HL-60/S4 treated with retinoic acid at 250 ng/mL for 4 days and 3 days (cell line): ENCODE data around the gene TDP1.

Experiments
- in situ Hi-C: fragments of 300-500 bp; cut with MboI; formaldehyde crosslinking; loops from 2 replicates; pipeline ENCODE4 v1.7.0; 2022; ENCODE audit warnings: low sequenced_read_pairs

Gene TDP1

GRCh38 chr14:90039253-90040010 lies 83.7 kb downstream of the TDP1 start:
- in situ Hi-C loops, result no loop called here

GRCh38 chr14:90040411-90040810 lies 84.7 kb downstream of the TDP1 start:
- in situ Hi-C loops, result no loop called here

GRCh38 chr14:90042496-90043252 lies 86.9 kb downstream of the TDP1 start:
- in situ Hi-C loops, result no loop called here

GRCh38 chr14:90045616-90046015 lies 89.9 kb downstream of the TDP1 start:
- in situ Hi-C loops, result no loop called here

- in situ Hi-C loops, result no loop called here
Observed at GRCh38 chr14:90049390-90049789, 93.7 kb downstream of the TDP1 start.

- in situ Hi-C loops, result no loop called here
Observed at GRCh38 chr14:90050271-90050670, 94.5 kb downstream of the TDP1 start.

- in situ Hi-C loops, result no loop called here
Observed at GRCh38 chr14:90053044-90053443, 97.3 kb downstream of the TDP1 start.

GRCh38 chr14:90054803-90055202 lies 99.1 kb downstream of the TDP1 start:
- in situ Hi-C loops, result no loop called here

- in situ Hi-C loops, result no loop called here
Observed at GRCh38 chr14:90056826-90057225, 101.1 kb downstream of the TDP1 start.

- in situ Hi-C loops, result no loop called here
Observed at GRCh38 chr14:90058876-90059458, 103.2 kb downstream of the TDP1 start.

- in situ Hi-C loops, result no loop called here
Observed at GRCh38 chr14:90060312-90060964, 104.7 kb downstream of the TDP1 start.

GRCh38 chr14:90060965-90061684 lies 105.4 kb downstream of the TDP1 start:
- in situ Hi-C loops, result no loop called here

GRCh38 chr14:90061685-90062126 lies 106.0 kb downstream of the TDP1 start, which contains the start of gene KCNK13:
KCNK13 (plus strand) TSS chr14:90061994; CDS start chr14:90062206, 212 bp downstream.
- in situ Hi-C loops, result no loop called here

GRCh38 chr14:90062127-90062794 lies 106.5 kb downstream of the TDP1 start:
- in situ Hi-C loops, result no loop called here

GRCh38 chr14:90062822-90063539 lies 107.3 kb downstream of the TDP1 start:
- in situ Hi-C loops, result no loop called here

- in situ Hi-C loops, result no loop called here
Observed at GRCh38 chr14:90072350-90072749, 116.6 kb downstream of the TDP1 start.

- in situ Hi-C loops, result no loop called here
Observed at GRCh38 chr14:90079576-90079975, 123.8 kb downstream of the TDP1 start.

GRCh38 chr14:90087433-90087832 lies 131.7 kb downstream of the TDP1 start:
- in situ Hi-C loops, result no loop called here

- in situ Hi-C loops, result no loop called here
Observed at GRCh38 chr14:90088176-90088575, 132.4 kb downstream of the TDP1 start.
